Measurements from ENCODE around the gene AGXT.
"Not testable (repeated sequence)": the region's sequence is repeated elsewhere in the genome, so short reads cannot be mapped to it uniquely, and the experiment has no call there.

AGXT gene

GRCh38 chr2:240840435-240841060, 28.1 kb upstream of the AGXT start:
- peak; percentile 44 to 57 for DNase-seq

GRCh38 chr2:240846309-240846708, 22.3 kb upstream of the AGXT start:
- not testable (repeated sequence) for DNase-seq

- no peak for DNase-seq
Observed at GRCh38 chr2:240846873-240847595, 21.6 kb upstream of the AGXT start.

GRCh38 chr2:240847817-240848216, 20.8 kb upstream of the AGXT start:
- DNase-seq = no peak

- DNase-seq = no peak
Observed at GRCh38 chr2:240848900-240849680, 19.5 kb upstream of the AGXT start.

GRCh38 chr2:240850026-240850425, 18.6 kb upstream of the AGXT start:
- DNase-seq = no peak

- no peak for DNase-seq
Observed at GRCh38 chr2:240850756-240851077, 17.9 kb upstream of the AGXT start.

GRCh38 chr2:240851078-240851991, 17.3 kb upstream of the AGXT start:
- DNase-seq = peak; percentile 81 to 86

GRCh38 chr2:240852671-240853314, 15.8 kb upstream of the AGXT start:
- DNase-seq = no peak

- DNase-seq = no peak
Observed at GRCh38 chr2:240855670-240856069, 13.0 kb upstream of the AGXT start.

- no peak for DNase-seq
Observed at GRCh38 chr2:240856151-240856980, 12.3 kb upstream of the AGXT start.

GRCh38 chr2:240857039-240858008, 11.3 kb upstream of the AGXT start:
- no peak for DNase-seq

GRCh38 chr2:240858321-240858720, 10.3 kb upstream of the AGXT start:
- DNase-seq = no peak

- no peak for DNase-seq
Observed at GRCh38 chr2:240858871-240859270, 9.8 kb upstream of the AGXT start.

GRCh38 chr2:240861547-240861946, 7.1 kb upstream of the AGXT start:
- no peak for DNase-seq

GRCh38 chr2:240864475-240864874, 4.1 kb upstream of the AGXT start:
- DNase-seq = no peak

- DNase-seq = no peak
Observed at GRCh38 chr2:240865391-240865790, 3.2 kb upstream of the AGXT start.

GRCh38 chr2:240869109-240869955, 708 bp downstream of the AGXT start:
- no peak for DNase-seq
